Skeletal muscle cell (primary cell): ENCODE measurements around the gene KITLG.
"Not testable (repeated sequence)": the region's sequence is repeated elsewhere in the genome, so short reads cannot be mapped to it uniquely, and the experiment has no call there.

Source experiments
- DNase-seq: peaks from one replicate; pipeline ENCODE4 v3.0.0-alpha.2; 2010; ENCODE audit warnings: low read depth
- H3K4me3 ChIP-seq: 2 replicates; pipeline ENCODE4 v1.5.1; 2011; ENCODE audit warnings: low read depth, mild to moderate bottlenecking, control low read depth, low read length, moderate library complexity

Gene KITLG, protein sequence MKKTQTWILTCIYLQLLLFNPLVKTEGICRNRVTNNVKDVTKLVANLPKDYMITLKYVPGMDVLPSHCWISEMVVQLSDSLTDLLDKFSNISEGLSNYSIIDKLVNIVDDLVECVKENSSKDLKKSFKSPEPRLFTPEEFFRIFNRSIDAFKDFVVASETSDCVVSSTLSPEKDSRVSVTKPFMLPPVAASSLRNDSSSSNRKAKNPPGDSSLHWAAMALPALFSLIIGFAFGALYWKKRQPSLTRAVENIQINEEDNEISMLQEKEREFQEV

GRCh38 chr12:88580051-88580871 is at the start of gene KITLG:
Gene KITLG (minus strand): TSS chr12:88580471. CDS start chr12:88580278, 193 bp downstream.
- peak; percentile 65 for DNase-seq
- H3K4me3 ChIP-seq: peak within 1 kb of the TSS; percentile 97

GRCh38 chr12:88628856-88629509 is 48.7 kb upstream of the KITLG start:
- no peak for DNase-seq
- no peak overlapping the region for H3K4me3 ChIP-seq

- DNase-seq, H3K4me3 ChIP-seq: not testable (repeated sequence)
Measured at GRCh38 chr12:88628035-88628434, 47.8 kb upstream of the KITLG start.

DNA sequence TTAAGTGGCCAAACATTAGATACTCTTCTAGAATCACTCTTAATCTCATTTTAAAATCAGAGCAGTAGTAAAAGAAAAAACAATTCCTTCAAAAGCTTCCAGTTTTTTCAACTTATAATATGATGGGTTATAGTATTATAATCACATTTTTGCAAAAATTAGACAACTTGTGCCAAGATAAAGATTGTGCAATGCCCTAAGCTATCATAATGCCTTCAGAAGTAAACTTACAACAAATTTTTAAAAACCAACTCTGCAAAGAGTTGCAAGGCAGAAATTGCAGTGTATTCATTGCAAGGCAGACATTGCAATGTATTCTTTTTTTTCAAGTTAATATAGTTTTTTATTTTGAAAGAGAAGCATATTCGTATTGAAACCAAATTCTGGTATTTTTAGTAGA is 47.2 kb upstream of the KITLG start:
- no peak overlapping the region for H3K4me3 ChIP-seq
- no peak for DNase-seq

GRCh38 chr12:88625356-88625755 is 45.1 kb upstream of the KITLG start:
- no peak overlapping the region for H3K4me3 ChIP-seq
- DNase-seq: no peak

DNA sequence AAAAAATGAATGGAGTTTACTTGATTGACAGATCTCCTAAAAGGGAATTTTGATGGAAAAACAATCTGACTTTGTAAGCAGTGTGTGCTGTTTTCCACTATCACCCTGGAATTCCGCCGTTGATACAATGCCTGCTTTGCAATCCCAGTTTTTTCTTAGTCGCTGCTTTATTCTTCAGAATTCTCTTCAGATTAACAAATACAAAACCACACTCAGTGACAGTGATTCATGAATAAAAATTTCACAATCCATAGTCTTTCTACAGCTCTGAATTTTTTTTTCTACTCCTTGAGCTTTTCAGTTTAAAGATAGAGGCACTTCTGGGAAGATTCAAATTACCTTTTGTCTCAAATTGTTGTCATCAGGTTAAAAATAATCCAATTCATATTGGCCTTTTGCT is 44.6 kb upstream of the KITLG start:
- no peak overlapping the region for H3K4me3 ChIP-seq
- DNase-seq: peak; percentile 31

DNA sequence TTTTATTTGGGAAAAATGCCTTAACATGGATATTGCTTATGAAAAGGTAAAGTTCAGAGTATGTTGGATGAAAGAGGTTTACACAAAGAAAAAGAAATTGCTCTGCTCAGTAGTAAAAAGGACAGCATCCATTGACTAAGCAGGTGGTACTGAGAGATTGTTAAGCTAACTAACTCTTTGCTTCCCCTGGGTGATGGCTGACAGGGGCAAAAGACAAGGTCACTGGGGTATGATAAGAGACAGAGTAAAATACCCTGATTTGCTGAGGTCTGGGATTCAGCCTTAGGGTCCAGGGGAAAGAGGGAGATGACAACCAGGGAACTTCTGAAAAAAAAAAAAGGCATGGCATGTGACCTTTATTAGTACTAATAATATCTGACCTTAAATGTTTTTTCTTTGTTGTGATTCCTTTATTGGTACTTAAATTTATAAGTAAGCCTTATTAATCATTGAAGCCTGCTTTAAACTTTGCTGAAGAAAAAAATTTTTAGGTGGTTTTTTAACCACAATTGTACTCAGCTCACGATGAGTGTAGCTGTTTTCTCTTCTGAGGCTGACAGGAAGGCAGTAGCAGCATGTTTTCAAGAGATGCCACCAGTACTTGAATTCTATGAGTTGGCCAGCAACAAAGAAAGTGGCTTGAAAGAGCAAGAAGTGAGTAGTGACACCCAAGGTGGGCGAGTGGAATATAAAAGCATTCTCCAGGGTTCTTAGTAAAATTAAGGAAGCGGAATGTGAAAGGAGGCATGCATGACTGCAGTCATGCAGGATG is 43.7 kb upstream of the KITLG start:
- DNase-seq: no peak
- H3K4me3 ChIP-seq: no peak overlapping the region

- no peak overlapping the region for H3K4me3 ChIP-seq
- no peak for DNase-seq
Measured at GRCh38 chr12:88617352-88617751, 37.1 kb upstream of the KITLG start.

- H3K4me3 ChIP-seq: no peak overlapping the region
- no peak for DNase-seq
Measured at GRCh38 chr12:88615490-88615889, 35.2 kb upstream of the KITLG start.

DNA sequence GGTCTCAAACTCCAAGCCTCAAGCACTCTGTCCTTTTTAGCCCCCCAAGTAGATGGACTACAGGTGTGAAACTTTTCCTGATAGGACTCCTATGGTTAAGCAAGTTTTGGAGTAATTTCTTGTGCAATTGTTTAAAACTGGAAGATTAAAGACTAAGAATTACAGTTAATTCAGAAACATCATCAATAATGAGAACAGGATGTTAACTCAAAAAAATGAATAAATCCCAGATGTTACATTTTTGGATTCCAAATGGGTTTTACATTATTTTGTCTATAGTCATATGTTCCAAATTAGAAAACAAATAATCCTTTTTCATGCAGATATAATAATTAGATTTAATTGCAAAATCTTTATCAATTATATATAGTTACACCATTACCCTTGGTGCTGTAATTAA is 24.4 kb upstream of the KITLG start:
- DNase-seq: no peak
- H3K4me3 ChIP-seq: no peak overlapping the region

- peak; percentile 75 for DNase-seq
- H3K4me3 ChIP-seq: no peak overlapping the region
Measured at GRCh38 chr12:88600272-88600671, 20.0 kb upstream of the KITLG start.

- H3K4me3 ChIP-seq: no peak overlapping the region
- no peak for DNase-seq
Measured at GRCh38 chr12:88597365-88597764, 17.1 kb upstream of the KITLG start.

DNA sequence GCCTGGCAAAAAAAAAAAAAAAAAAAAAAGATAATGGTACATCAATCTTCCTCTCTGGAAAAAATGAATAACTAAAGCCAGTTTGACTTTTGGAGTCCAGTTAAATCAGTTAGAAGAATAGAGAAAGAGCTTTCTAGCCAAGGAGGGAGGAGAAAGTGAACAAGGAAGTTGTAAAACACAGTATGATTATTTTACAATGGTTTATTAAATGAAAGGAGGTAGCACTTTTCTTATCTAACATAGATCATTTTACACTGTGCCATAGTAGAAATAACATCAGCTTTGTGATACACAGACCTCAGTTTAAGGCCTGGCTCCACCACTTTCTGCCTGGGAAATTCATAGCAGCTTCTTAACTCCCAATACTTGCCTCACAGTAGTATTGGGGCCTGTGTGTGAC is 15.4 kb upstream of the KITLG start:
- H3K4me3 ChIP-seq: no peak overlapping the region
- DNase-seq: no peak

GRCh38 chr12:88594780-88595179 is 14.5 kb upstream of the KITLG start:
- DNase-seq: no peak
- H3K4me3 ChIP-seq: no peak overlapping the region

GRCh38 chr12:88591343-88591742 is 11.1 kb upstream of the KITLG start:
- no peak overlapping the region for H3K4me3 ChIP-seq
- DNase-seq: no peak

DNA sequence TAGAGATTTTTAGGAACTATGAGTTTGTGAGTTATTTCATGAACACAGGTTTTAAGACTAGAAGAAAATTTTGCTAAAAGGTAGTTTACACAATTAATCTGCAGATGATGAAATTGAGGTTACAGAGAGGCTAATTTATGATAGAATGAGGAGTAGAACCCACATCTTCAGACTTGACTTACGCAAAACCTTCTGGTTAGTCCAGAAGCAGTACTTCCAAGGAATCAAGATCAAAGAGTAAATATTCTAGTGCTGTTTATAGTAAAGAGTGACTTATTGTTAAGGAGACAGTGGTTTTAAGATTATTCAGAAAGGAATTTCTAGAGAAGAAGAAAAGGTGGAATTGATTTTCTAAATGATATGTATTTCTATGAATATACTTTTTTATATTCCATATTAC is 10.6 kb upstream of the KITLG start:
- H3K4me3 ChIP-seq: no peak overlapping the region
- DNase-seq: no peak

DNA sequence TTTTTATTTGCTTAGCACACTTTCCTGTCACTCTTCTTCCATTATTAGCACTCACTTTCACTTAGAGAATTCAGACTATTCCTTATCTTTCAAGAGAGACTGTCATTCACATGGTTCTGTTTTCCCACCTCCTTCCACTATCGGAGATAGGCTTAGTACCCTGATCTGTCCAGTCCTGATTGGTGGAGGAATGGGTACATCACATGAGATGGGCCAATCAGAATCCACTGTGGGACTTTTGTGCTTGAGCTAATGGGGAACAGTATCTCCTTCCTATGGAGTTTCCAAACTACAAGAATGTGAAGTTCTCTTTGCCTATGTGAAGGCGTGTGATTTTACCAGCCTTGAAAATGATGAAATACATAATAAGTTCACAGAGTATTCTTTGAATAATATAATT is 4.8 kb upstream of the KITLG start:
- DNase-seq: no peak
- no peak overlapping the region for H3K4me3 ChIP-seq

DNA sequence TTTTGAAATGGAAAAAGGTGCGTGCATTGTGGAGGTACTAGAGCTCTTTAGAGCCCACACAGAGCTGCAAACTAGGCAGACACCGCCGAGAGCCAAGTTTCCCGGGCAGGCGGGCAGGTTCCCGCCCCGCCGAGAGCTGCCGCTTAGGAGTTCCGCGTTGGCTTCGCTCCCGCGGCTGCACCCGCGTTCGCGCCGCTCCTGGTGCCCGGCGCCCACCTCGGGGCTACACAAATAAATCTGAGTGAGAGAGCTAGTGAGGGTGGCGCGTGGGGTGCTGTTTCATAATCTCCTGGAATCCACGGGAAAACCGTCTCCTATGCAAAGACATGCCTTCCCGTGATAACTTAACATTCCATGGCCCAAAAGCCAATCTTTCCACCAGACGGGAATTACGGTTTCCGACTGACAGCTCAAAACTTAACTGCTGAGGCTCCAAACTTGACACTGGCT is 645 bp downstream of the KITLG start:
- no peak for DNase-seq
- peak overlapping the region; percentile 97 for H3K4me3 ChIP-seq

- peak overlapping the region; percentile 97 for H3K4me3 ChIP-seq
Measured at GRCh38 chr12:88579161-88579517, 1.1 kb downstream of the KITLG start.

More at GRCh38 chr12:88579161-88579517, 1.1 kb downstream of the KITLG start:
- DNase-seq: no peak
